ENCODE results near the gene RRP8. TPM values are rescaled to one million over a fixed set of nuclear protein-coding genes. Genes with fewer than 3 reads are reported as not detected.

Gene RRP8
- total RNA-seq, 1 donor from 2014 or later, result 16.2 TPM

- no peak for TF ChIP-seq CTCF (IDR thresholded peaks at IDR 0.05; ENCODE audit: partially characterized antibody, unreplicated experiment)
- DNase-seq, result no peak
- Mint-ChIP-seq H3K27ac (ENCODE audit: unreplicated experiment) (no peak overlapping the region), H3K9me3 (ENCODE audit: unreplicated experiment) (peaks cover 4% of the 10 kb centered on the region), H3K4me3 (ENCODE audit: unreplicated experiment) (no peak overlapping the region), H3K36me3 (ENCODE audit: unreplicated experiment) (peaks cover 32% of the 10 kb centered on the region), H3K4me1 (ENCODE audit: low read depth, unreplicated experiment) (no peaks in the 10 kb centered on the region), H3K27me3 (ENCODE audit: unreplicated experiment) (peaks cover 20% of the 10 kb centered on the region)
These were observed 26.6 kb upstream of the RRP8 start for GRCh38 chr11:6629892-6630631.

- H3K4me1 Mint-ChIP-seq (ENCODE audit: low read depth, unreplicated experiment), result no peaks in the 10 kb centered on the region
- H3K4me3 Mint-ChIP-seq (ENCODE audit: unreplicated experiment), result no peak overlapping the region
- H3K9me3 Mint-ChIP-seq (ENCODE audit: unreplicated experiment), result peaks cover 4% of the 10 kb centered on the region
- no peak for DNase-seq
- no peak overlapping the region for H3K27ac Mint-ChIP-seq (ENCODE audit: unreplicated experiment)
- no peak for TF ChIP-seq CTCF (IDR thresholded peaks at IDR 0.05; ENCODE audit: partially characterized antibody, unreplicated experiment)
- peaks cover 33% of the 10 kb centered on the region for H3K36me3 Mint-ChIP-seq (ENCODE audit: unreplicated experiment)
- H3K27me3 Mint-ChIP-seq (ENCODE audit: unreplicated experiment), result peaks cover 20% of the 10 kb centered on the region
These were observed 26.1 kb upstream of the RRP8 start for GRCh38 chr11:6629573-6629891.

- peaks cover 20% of the 10 kb centered on the region for H3K27me3 Mint-ChIP-seq (ENCODE audit: unreplicated experiment)
- H3K36me3 Mint-ChIP-seq (ENCODE audit: unreplicated experiment), result peaks cover 39% of the 10 kb centered on the region
- no peak for TF ChIP-seq CTCF (IDR thresholded peaks at IDR 0.05; ENCODE audit: partially characterized antibody, unreplicated experiment)
- no peak overlapping the region for H3K27ac Mint-ChIP-seq (ENCODE audit: unreplicated experiment)
- H3K4me3 Mint-ChIP-seq (ENCODE audit: unreplicated experiment), result no peak overlapping the region
- peaks cover 4% of the 10 kb centered on the region for H3K9me3 Mint-ChIP-seq (ENCODE audit: unreplicated experiment)
- H3K4me1 Mint-ChIP-seq (ENCODE audit: low read depth, unreplicated experiment), result no peaks in the 10 kb centered on the region
- no peak for DNase-seq
These were observed 25.1 kb upstream of the RRP8 start for GRCh38 chr11:6628526-6628925.

GRCh38 chr11:6627762-6628241 lies 24.4 kb upstream of the RRP8 start:
- Mint-ChIP-seq H3K27me3 (ENCODE audit: unreplicated experiment) (peaks cover 20% of the 10 kb centered on the region), H3K4me3 (ENCODE audit: unreplicated experiment) (no peak overlapping the region), H3K9me3 (ENCODE audit: unreplicated experiment) (peaks cover 4% of the 10 kb centered on the region), H3K4me1 (ENCODE audit: low read depth, unreplicated experiment) (no peaks in the 10 kb centered on the region), H3K36me3 (ENCODE audit: unreplicated experiment) (peaks cover 32% of the 10 kb centered on the region), H3K27ac (ENCODE audit: unreplicated experiment) (no peak overlapping the region)
- no peak for DNase-seq
- no peak for TF ChIP-seq CTCF (IDR thresholded peaks at IDR 0.05; ENCODE audit: partially characterized antibody, unreplicated experiment)

- H3K27ac Mint-ChIP-seq (ENCODE audit: unreplicated experiment), result no peak overlapping the region
- H3K4me3 Mint-ChIP-seq (ENCODE audit: unreplicated experiment), result no peak overlapping the region
- peaks cover 4% of the 10 kb centered on the region for H3K9me3 Mint-ChIP-seq (ENCODE audit: unreplicated experiment)
- no peaks in the 10 kb centered on the region for H3K4me1 Mint-ChIP-seq (ENCODE audit: low read depth, unreplicated experiment)
- peaks cover 31% of the 10 kb centered on the region for H3K36me3 Mint-ChIP-seq (ENCODE audit: unreplicated experiment)
- peaks cover 20% of the 10 kb centered on the region for H3K27me3 Mint-ChIP-seq (ENCODE audit: unreplicated experiment)
- no peak for DNase-seq
- TF ChIP-seq CTCF (IDR thresholded peaks at IDR 0.05; ENCODE audit: partially characterized antibody, unreplicated experiment), result no peak
These were observed 23.8 kb upstream of the RRP8 start for GRCh38 chr11:6626971-6627761.

All from glutamatergic neuron (in vitro differentiated cells).